Measurements from ENCODE around the gene HSPA12A.

DNA sequence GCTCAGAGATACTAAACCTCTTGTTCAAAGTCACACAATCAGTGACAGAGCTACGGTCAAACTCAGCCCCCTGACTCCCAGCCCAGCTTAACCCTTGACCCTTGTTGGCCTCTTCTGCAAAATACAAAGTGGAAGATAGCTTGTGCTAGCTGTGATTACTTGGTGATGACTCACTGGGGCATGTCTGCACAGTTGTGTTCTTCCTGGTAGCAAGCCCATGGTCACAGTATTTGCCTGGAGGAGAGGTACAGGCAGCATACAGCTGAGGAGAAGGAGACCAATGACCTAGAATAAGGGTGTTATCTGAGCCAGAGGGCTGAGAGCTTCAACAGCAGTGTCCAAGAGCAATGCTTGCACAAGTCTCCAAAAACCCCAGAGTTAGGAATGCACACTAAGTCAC is 5.7 kb upstream of the HSPA12A start:
- TF ChIP-seq GATA2 (IDR thresholded peaks at IDR 0.05; ENCODE audit: low read depth, low read length): no peak
- no peak for TF ChIP-seq GATA3 (IDR thresholded peaks at IDR 0.05; ENCODE audit: low read depth, low read length)

All from SH-SY5Y (cell line).